ENCODE measurements around the gene PDLIM1. TPM values are rescaled to one million over a fixed set of nuclear protein-coding genes. Genes with fewer than 3 reads are reported as not detected.

Gene PDLIM1
- polyA plus RNA-seq, 1 donor (not counting 4 experiments of a cell fraction or from before 2014, with no cell fraction given): 298 TPM

DNA sequence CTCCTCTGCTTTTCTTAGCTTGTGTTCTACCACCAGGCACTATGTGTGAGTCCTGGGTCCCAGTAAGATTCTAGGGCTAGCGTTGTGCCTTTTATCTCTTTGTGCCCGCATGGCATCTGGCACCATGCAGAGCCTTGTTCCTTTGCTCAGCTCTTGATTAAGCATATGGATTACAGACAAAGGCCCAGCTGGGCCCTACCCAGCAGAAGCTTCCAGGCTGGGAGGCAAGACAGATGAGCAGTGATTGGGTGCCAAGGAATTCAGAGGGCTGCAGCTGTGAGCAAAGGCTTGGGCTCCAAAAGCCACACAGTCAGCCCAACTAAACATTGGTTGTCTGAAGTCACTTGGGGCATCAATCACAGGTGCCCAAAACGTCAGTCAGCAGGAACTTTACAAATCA is 94.8 kb downstream of the PDLIM1 start:
- no peak overlapping the region for H3K4me2 ChIP-seq (ENCODE audit: control insufficient read depth, extremely low read depth, insufficient read depth, low read depth, low read length)
- TF ChIP-seq, protein P1, sequence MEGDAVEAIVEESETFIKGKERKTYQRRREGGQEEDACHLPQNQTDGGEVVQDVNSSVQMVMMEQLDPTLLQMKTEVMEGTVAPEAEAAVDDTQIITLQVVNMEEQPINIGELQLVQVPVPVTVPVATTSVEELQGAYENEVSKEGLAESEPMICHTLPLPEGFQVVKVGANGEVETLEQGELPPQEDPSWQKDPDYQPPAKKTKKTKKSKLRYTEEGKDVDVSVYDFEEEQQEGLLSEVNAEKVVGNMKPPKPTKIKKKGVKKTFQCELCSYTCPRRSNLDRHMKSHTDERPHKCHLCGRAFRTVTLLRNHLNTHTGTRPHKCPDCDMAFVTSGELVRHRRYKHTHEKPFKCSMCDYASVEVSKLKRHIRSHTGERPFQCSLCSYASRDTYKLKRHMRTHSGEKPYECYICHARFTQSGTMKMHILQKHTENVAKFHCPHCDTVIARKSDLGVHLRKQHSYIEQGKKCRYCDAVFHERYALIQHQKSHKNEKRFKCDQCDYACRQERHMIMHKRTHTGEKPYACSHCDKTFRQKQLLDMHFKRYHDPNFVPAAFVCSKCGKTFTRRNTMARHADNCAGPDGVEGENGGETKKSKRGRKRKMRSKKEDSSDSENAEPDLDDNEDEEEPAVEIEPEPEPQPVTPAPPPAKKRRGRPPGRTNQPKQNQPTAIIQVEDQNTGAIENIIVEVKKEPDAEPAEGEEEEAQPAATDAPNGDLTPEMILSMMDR (optimal IDR thresholded peaks at IDR 0.05 in 1 of 3, IDR thresholded peaks at IDR 0.05 in 1 of 3, conservative IDR thresholded peaks at IDR 0.05 in 1 of 3; ENCODE audit: extremely low read depth in 1 of 3, insufficient read depth in 2 of 3, low read length in 3 of 3): no peak
- TF ChIP-seq EZH2 (IDR thresholded peaks at IDR 0.05; ENCODE audit: low read length): no peak
- dilution Hi-C loops (cut with MboI; ENCODE audit: extremely low pct_ligation_motif_present, low sequenced_read_pairs): no loop called here
- no peak for DNase-seq (ENCODE audit: low read depth, low spot score)
- FAIRE-seq: no peak
- H3K9ac ChIP-seq (ENCODE audit: control insufficient read depth, extremely low read depth, insufficient read depth, low read length): no peak overlapping the region
- H4K20me1 ChIP-seq (ENCODE audit: control insufficient read depth, extremely low read depth, insufficient read depth, low read length): no peaks in the 10 kb centered on the region
- no peak overlapping the region for H3K27ac ChIP-seq (ENCODE audit: control insufficient read depth, insufficient read depth, low read length)
- H3K4me3 ChIP-seq (ENCODE audit: control insufficient read depth in 2 of 3, extremely low read depth in 1 of 3, insufficient read depth in 2 of 3, low read depth in 1 of 3, low read length in 3 of 3): no peak overlapping the region
- H3K9me1 ChIP-seq (ENCODE audit: control insufficient read depth, extremely low read depth, insufficient read depth, low read length): no peaks in the 10 kb centered on the region
- no peak overlapping the region for H2AFZ ChIP-seq (ENCODE audit: control insufficient read depth, low read length)
- no peaks in the 10 kb centered on the region for H3K79me2 ChIP-seq (ENCODE audit: control insufficient read depth, insufficient read depth, low read length)
- no peaks in the 10 kb centered on the region for H3K27me3 ChIP-seq (ENCODE audit: control insufficient read depth, extremely low read depth, insufficient read depth, low read length)
- H3K36me3 ChIP-seq (ENCODE audit: control insufficient read depth in 2 of 2, extremely low read depth in 1 of 2, insufficient read depth in 2 of 2, low read length in 2 of 2): no peaks in the 10 kb centered on the region
- no peaks in the 10 kb centered on the region for H3K9me3 ChIP-seq (ENCODE audit: control insufficient read depth, low read depth, low read length)
- no peaks in the 10 kb centered on the region for H3K4me1 ChIP-seq (ENCODE audit: control insufficient read depth, extremely low read depth, insufficient read depth, low read length)

DNA sequence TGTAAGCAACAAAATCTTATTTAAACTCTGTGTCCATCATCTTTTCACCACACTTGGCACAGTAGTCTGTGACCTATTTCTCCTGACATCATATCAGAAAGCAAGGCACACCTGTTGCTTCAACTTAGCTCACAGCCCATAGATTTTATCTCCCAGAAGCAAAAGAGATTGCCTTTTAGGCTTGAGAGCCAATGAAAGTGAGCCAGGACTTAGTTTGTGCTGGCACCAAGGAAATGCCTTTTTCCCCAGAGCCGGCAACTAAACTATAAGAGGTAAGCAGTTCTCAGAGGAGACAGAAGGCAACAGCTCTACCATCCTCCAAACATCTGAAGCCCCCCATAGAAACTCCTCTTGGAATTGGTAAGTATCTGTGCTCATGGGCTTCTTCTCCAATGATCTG is 96.9 kb downstream of the PDLIM1 start, which contains the start of gene ACSM6:
TSS of gene ACSM6 (plus strand) at position 295 of the 400 bp plus-strand sequence. CDS start 248 bp downstream, outside the sequence.
- H3K4me2 ChIP-seq (ENCODE audit: control insufficient read depth, extremely low read depth, insufficient read depth, low read depth, low read length): no peak within 1 kb of the TSS

More for the DNA sequence above, 96.9 kb downstream of the PDLIM1 start, which contains the start of gene ACSM6:
- no peak within 1 kb of the TSS for H3K27ac ChIP-seq (ENCODE audit: control insufficient read depth, insufficient read depth, low read length)
- FAIRE-seq (no peak), DNase-seq (ENCODE audit: low read depth, low spot score) (no peak)
- no peaks in the 10 kb centered on the region for H3K27me3 ChIP-seq (ENCODE audit: control insufficient read depth, extremely low read depth, insufficient read depth, low read length)
- H4K20me1 ChIP-seq (ENCODE audit: control insufficient read depth, extremely low read depth, insufficient read depth, low read length): no peaks in the 10 kb centered on the region
- no peak within 1 kb of the TSS for H3K4me3 ChIP-seq (ENCODE audit: control insufficient read depth in 2 of 3, extremely low read depth in 1 of 3, insufficient read depth in 2 of 3, low read depth in 1 of 3, low read length in 3 of 3)
- H3K4me1 ChIP-seq (ENCODE audit: control insufficient read depth, extremely low read depth, insufficient read depth, low read length): no peaks in the 10 kb centered on the region
- dilution Hi-C loops (cut with MboI; ENCODE audit: extremely low pct_ligation_motif_present, low sequenced_read_pairs): no loop called here
- no peak for TF ChIP-seq EZH2 (IDR thresholded peaks at IDR 0.05; ENCODE audit: low read length)
- TF ChIP-seq, protein P1 (optimal IDR thresholded peaks at IDR 0.05 in 1 of 3, IDR thresholded peaks at IDR 0.05 in 1 of 3, conservative IDR thresholded peaks at IDR 0.05 in 1 of 3; ENCODE audit: extremely low read depth in 1 of 3, insufficient read depth in 2 of 3, low read length in 3 of 3): no peak
- H3K36me3 ChIP-seq (ENCODE audit: control insufficient read depth in 2 of 2, extremely low read depth in 1 of 2, insufficient read depth in 2 of 2, low read length in 2 of 2): no peaks in the 10 kb centered on the region
- H3K9ac ChIP-seq (ENCODE audit: control insufficient read depth, extremely low read depth, insufficient read depth, low read length): no peak within 1 kb of the TSS
- H3K9me1 ChIP-seq (ENCODE audit: control insufficient read depth, extremely low read depth, insufficient read depth, low read length): no peaks in the 10 kb centered on the region
- no peak within 1 kb of the TSS for H2AFZ ChIP-seq (ENCODE audit: control insufficient read depth, low read length)
- no peaks in the 10 kb centered on the region for H3K9me3 ChIP-seq (ENCODE audit: control insufficient read depth, low read depth, low read length)
- no peaks in the 10 kb centered on the region for H3K79me2 ChIP-seq (ENCODE audit: control insufficient read depth, insufficient read depth, low read length)

All from keratinocyte (primary cell).